ENCODE measurements around the gene ZMYM4.
"Not testable (repeated sequence)": the region's sequence is repeated elsewhere in the genome, so short reads cannot be mapped to it uniquely, and the experiment has no call there.

ZMYM4 gene

GRCh38 chr1:35268282-35269200 is at the start of gene ZMYM4:
Gene ZMYM4, plus strand, starts transcription at chr1:35268709. Its CDS starts 338 bp downstream, at chr1:35269047.
- DNase-seq (ENCODE audit: low read depth in 2 of 3, low spot score in 2 of 3) = peak; percentile 45 to 77 (median 76)

GRCh38 chr1:35220976-35221375 is 47.5 kb upstream of the ZMYM4 start:
- DNase-seq (ENCODE audit: low read depth in 2 of 3, low spot score in 2 of 3) = no peak

DNA sequence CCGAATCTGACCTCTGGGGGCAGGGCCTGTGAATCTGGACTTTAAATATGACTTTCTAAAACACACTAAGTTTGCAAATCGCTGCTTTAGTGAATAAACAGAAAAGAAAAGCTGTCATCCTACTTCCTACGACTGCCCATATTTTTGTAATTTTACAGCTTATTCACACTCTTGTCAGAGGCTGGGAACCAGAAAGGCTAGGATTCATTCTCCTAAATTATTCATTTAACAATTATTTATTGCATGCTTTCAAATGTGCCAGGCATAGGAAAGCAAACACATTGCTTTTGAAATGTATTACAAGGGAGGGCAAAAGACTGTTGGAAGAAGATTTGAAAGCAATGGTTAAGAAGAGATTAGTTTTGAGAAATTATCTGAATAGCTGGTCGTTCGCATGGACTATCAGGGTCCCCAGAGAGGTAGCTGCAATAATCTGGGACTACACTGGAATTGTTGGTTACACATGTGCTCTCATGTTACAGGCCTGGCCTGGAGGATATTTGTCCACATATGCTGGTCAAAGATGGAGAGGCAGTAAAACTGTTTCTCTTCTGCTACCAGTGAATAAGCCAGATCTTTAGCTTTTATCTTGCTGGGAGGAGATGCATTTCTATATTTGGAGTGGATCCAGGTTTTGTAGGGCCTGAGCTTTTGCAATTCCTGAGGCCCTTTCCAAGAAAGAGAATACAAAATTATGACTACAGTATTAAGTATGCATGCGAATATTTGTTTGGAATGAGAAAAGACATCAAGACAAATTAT is 46.0 kb upstream of the ZMYM4 start:
- DNase-seq (ENCODE audit: low read depth in 2 of 3, low spot score in 2 of 3) = no peak

DNA sequence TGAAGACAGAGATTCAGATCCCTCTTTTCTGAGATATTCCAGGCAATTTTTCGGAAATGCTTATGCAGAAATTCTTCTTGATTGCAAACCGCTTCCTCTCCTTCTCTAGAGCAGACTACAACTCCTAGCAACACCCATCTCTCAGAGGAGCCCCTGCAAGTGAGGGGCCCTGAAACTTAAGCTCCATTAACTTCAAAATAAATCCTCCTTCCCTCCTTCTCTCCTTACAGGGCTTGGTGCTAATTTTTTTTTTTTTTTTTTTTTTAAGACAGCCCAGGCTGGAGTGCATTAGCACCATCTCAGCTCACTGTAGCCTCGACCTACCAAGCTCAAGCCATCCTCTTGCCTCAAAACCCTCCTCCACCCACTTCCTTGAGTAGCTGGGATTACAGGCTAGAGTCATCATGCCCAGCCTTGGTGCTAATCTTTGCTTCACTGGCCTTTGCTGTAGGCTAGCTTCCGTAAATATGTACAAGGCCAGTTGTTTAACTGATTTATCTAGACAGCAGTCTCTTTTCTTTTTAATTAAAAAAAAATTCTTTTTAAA is 45.4 kb upstream of the ZMYM4 start:
- DNase-seq (ENCODE audit: low read depth in 2 of 3, low spot score in 2 of 3) = no peak

- no peak for DNase-seq (ENCODE audit: low read depth in 2 of 3, low spot score in 2 of 3)
Measured at GRCh38 chr1:35226546-35226945, 42.0 kb upstream of the ZMYM4 start.

DNA sequence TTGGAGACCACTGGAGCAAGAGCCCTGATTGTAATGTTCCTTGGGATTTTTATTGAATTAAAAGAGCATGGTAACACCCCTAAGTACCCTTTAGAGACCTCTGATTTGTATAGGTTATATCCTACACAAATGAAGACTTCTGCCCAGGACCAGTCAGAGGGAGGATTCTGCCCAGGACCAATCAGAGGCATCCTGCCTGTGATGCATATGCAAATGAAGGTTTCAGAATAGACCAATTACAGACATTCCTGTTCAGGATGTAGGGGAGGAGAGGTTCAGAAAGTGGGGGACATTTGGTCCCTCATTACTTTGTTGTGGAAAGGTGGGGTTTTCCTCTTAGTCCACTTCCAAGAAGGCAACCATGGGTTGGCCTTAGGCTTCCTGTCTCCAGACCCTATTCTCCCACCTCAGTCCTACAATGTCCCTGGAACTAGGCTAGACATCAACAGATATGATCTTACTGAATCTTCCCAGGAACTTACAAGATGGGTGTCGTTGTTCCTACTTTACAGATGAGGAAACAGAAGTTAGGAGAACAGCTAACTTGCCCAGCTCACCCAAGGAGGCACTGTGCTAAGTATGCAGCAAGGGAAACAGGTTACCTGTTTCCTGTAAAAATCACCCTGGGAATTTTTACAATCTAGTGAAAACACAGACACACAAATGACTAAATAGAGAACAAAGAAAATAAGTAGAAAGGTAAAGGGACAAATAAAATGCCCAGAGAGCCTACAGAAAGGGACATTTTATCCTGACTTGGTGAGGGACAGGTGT is 38.7 kb upstream of the ZMYM4 start:
- DNase-seq (ENCODE audit: low read depth in 2 of 3, low spot score in 2 of 3) = no peak

DNA sequence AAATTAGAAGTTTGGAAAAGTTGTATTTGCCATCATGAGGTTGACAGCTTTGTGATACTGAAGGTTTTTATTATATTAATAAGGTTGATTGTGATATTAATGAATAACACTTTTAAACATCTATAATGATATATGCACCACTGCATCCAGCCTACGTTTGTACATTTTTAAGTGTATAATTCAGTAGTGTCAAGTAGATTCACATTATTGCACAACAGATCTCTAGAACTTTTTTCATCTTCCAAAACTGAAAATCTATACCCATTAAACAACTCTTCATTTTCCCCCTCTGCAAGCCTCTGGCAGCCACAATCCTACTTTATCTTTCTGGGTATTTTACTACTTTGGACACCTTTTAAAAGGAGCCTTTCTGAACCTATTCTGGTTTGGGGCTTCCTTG is 37.2 kb upstream of the ZMYM4 start:
- DNase-seq (ENCODE audit: low read depth in 2 of 3, low spot score in 2 of 3) = no peak

DNA sequence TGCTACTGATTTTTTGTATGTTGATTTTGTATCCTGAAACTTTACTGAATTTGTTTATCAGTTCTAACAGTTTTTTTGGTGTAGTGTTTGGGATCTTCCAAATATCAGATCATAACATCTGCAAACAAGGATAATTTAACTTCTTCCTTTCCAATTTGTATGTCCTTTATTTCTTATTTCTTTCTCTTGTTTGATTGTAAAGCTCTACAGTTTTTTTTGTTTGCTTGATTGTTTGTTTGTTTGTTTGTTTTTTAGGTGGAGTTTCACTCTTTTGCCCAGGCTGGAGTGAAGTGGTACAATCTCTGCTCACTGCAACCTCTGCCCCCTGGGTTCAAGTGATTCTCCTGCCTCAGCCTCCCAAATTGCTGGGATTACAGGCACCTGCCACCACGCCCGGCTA is 31.7 kb upstream of the ZMYM4 start:
- DNase-seq (ENCODE audit: low read depth in 2 of 3, low spot score in 2 of 3) = not testable (repeated sequence)

- DNase-seq (ENCODE audit: low read depth in 2 of 3, low spot score in 2 of 3) = no peak
Measured at GRCh38 chr1:35243691-35244090, 24.8 kb upstream of the ZMYM4 start.

DNA sequence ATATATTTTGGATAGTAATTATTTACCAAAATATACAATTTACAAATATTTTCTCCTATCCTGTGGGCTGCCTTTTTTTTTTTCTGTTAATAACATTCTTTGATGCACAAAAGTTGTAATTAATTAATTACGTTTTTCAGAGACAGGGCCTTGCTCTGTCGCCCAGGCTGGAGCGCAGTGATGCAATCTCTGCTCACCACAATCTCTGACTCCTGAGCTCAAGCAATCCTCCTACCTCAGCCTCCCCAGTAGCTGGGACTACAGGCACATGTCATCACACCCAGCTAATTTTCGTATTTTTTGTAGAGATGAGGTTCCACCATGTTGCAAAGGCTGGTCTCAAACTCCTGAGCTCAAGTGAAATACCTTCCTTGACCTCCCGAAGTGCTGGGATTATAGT is 21.3 kb upstream of the ZMYM4 start:
- no peak for DNase-seq (ENCODE audit: low read depth in 2 of 3, low spot score in 2 of 3)

DNA sequence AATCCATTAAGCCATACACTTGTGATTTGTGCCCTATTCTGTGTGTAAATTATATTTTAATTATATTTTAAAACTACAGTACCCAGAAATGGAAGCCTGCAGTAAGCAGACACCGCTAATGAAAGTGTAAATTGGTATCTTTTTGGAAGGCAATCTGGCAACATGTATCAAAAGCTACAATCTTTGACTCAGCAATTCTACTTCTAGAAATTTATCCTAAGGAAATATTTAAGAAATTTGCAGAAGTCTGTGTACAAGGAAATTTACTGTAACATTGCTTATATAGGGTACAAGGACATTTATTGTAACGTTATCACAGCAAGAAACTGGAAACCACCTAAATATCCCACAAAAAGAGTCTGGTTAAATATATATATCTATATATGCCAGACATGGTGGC is 14.6 kb upstream of the ZMYM4 start:
- no peak for DNase-seq (ENCODE audit: low read depth in 2 of 3, low spot score in 2 of 3)

DNA sequence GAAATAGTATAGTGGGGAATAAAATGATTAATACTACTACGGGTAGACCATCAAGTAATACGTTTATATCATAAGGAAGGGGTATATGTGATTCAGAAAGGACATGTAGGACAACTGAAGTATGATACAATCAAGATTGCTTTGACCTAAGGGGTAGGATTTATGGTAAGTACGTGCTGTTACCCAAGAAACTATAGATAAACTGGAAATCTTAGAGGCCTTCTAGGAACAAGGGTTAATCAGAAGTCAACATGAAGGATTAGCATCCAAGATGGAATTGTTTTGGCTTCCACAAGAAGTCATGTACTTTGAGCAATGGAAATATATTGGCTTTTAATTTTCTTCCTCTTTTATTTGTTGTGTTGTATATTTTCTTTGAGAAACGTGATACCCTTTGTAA is 13.2 kb upstream of the ZMYM4 start:
- DNase-seq (ENCODE audit: low read depth in 2 of 3, low spot score in 2 of 3) = no peak

DNA sequence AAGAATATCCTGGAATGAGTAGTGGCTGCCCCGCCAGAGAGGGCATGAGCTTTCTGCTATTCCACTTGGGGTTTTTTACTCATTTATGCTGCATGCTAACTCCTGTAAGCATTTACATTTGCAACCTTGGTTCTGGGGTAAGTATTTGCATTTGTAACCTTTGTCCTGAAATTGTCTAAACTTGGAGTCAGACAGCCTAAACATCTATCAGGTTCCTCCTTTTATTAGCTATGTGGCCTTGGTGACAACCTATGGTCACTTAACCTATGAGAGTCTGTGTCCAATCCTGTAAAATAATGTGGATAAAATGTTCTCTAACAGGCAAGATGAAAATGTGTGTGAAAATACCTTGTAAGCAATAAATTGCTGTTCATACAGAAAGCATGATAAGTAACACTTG is 8.9 kb upstream of the ZMYM4 start:
- DNase-seq (ENCODE audit: low read depth in 2 of 3, low spot score in 2 of 3) = no peak

GRCh38 chr1:35261412-35262120 is 6.9 kb upstream of the ZMYM4 start:
- DNase-seq (ENCODE audit: low read depth in 2 of 3, low spot score in 2 of 3) = no peak

- DNase-seq (ENCODE audit: low read depth in 2 of 3, low spot score in 2 of 3) = no peak
Measured at GRCh38 chr1:35264035-35264434, 4.5 kb upstream of the ZMYM4 start.

DNA sequence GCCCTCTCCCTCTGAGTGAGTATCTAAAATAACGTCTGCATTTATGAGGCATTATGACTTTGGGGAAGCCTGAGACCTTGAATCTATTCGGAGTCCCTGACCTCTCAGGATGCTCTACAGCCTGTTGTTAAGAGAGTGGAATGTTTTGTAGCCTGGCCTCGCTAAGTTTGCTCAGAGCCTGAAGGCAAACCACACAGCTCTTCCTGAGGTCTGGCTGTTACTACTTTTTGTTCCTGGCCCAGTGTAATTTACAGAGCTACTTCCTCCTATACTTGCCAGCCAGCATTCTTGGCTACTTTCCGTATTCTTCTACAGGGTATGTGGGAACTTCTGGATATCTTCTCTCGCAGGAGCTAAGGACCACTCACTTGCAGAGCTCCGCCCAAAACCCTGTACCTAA is 3.6 kb upstream of the ZMYM4 start:
- no peak for DNase-seq (ENCODE audit: low read depth in 2 of 3, low spot score in 2 of 3)

DNA sequence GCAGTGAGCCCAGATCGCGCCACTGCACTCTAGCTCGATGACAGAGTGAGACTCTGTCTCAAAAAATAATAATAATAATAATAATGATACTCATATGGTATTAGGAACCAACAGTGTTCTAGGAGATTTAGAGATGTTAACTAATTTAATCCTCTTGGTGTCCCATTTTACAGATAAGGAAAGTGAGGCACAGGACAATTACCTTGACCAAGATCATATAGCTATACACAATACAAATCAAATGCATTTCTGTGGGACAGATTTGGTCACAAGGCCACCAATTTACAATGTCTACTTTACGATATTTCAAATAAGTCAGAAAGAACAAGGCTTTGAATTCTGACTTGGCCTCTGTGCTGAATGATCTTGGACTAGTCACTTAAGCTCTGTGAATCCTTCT is 2.2 kb upstream of the ZMYM4 start:
- no peak for DNase-seq (ENCODE audit: low read depth in 2 of 3, low spot score in 2 of 3)

- DNase-seq (ENCODE audit: low read depth in 2 of 3, low spot score in 2 of 3) = no peak
Measured at GRCh38 chr1:35269201-35269988, 886 bp downstream of the ZMYM4 start.

GRCh38 chr1:35269989-35270289 is 1.4 kb downstream of the ZMYM4 start:
- DNase-seq (ENCODE audit: low read depth in 2 of 3, low spot score in 2 of 3) = no peak

DNA sequence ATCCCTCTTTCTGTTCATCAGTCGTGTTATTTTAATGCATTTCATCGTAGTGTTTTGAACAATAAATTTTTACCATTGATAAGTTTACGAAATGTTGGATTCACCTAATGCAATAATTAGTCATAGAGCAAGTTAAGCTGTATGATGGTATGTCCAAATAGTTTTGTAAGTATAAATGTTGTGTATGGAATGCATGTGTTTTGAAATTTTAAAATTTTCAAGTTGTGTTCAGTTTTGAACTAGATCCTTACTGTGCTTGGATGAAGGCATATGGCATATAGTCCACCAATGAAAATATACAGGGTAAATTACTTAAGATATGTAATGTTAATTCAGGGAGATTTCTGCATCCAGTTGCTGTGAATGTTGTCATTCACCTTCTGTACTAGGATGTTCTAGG is 2.3 kb downstream of the ZMYM4 start:
- DNase-seq (ENCODE audit: low read depth in 2 of 3, low spot score in 2 of 3) = no peak

Measured in activated CD8-positive, alpha-beta memory T cell treated with anti-CD3 and anti-CD28 coated beads for 48 hours (primary cell).